IMR-90 (cell line): Measurements from ENCODE around the gene DNAJC12. TPM values are rescaled to one million over a fixed set of nuclear protein-coding genes. Genes with fewer than 3 reads are reported as not detected.

Experiments
- ATAC-seq: fragments of 200-7000 bp; cut with Tn5 transposase; 2 replicates; pipeline ENCODE4 v1.9.1; 2020; ENCODE audit warnings: low read depth, mild to moderate bottlenecking, moderate library complexity
- BruUV-seq: library from RNA; stranded (reverse); fragments of 400-500 nt; replicated peaks from 2 replicates; lab custom pipeline; 2021; lab: Mats Ljungman, UMichigan
- CTCF ChIA-PET: fragments of 300-600 bp; formaldehyde crosslinking; extraction: SDS; loops from one replicate; lab custom pipeline; 2021; ENCODE audit warnings: antibody characterized with exemption; lab: Yijun Ruan, JAX
- POLR2A ChIA-PET: fragments of 300-600 bp; sonication (Branson Sonifier 250); formaldehyde crosslinking; loops from one replicate; lab custom pipeline; 2022; ENCODE audit warnings: antibody characterized with exemption; ENCODE audit not compliant: unreplicated experiment; lab: Charles Lee
- DNase-seq: peaks from one replicate; pipeline ENCODE4 v3.0.0; 2013
- H2AFZ ChIP-seq: replicated peaks from 2 replicates; pipeline ENCODE3; 2013; ENCODE audit warnings: low read length, mild to moderate bottlenecking; ENCODE audit not compliant: poor library complexity
- H2AK5ac ChIP-seq: 2 replicates; pipeline ENCODE4 v1.6.1; 2013; ENCODE audit warnings: low read depth, low read length, inconsistent platforms
- H2AK9ac ChIP-seq: replicated peaks from 2 replicates; pipeline ENCODE3; 2013; ENCODE audit warnings: mild to moderate bottlenecking, low read depth, low read length, moderate library complexity; ENCODE audit not compliant: poor library complexity
- H2BK120ac ChIP-seq: 2 replicates; pipeline ENCODE4 v1.6.1; 2013; ENCODE audit warnings: low read depth, low read length, inconsistent platforms
- H2BK15ac ChIP-seq: 3 replicates; pipeline ENCODE4 v1.6.1; 2013; ENCODE audit warnings: low read depth, low read length, inconsistent platforms
- H2BK20ac ChIP-seq: 2 replicates; pipeline ENCODE4 v1.6.1; 2013; ENCODE audit warnings: low read depth, mild to moderate bottlenecking, inconsistent platforms, low read length, moderate library complexity
- H2BK5ac ChIP-seq: 2 replicates; pipeline ENCODE4 v1.6.1; 2013; ENCODE audit warnings: mild to moderate bottlenecking, low read depth, low read length, inconsistent platforms; ENCODE audit not compliant: poor library complexity, severe bottlenecking
- H3K14ac ChIP-seq: replicated peaks from 2 replicates; pipeline ENCODE4 v1.6.1; 2013; ENCODE audit warnings: low read depth, low read length, inconsistent platforms
- H3K18ac ChIP-seq: 2 replicates; pipeline ENCODE4 v1.6.1; 2013; ENCODE audit warnings: low read depth, low read length, control low read depth
- H3K23ac ChIP-seq: 2 replicates; pipeline ENCODE4 v1.6.1; 2013; ENCODE audit warnings: low read depth, low read length, inconsistent platforms
- H3K27ac ChIP-seq: 2 replicates; pipeline ENCODE4 v1.5.1; 2013; ENCODE audit warnings: mild to moderate bottlenecking, control low read depth, low read length; ENCODE audit not compliant: insufficient read depth
- H3K27me3 ChIP-seq: 2 replicates; pipeline ENCODE4 v1.6.1; 2013; ENCODE audit warnings: low read length; ENCODE audit not compliant: control insufficient read depth, insufficient read depth
- H3K36me3 ChIP-seq: 2 replicates; pipeline ENCODE4 v1.6.1; 2013; ENCODE audit warnings: low read length, mixed read lengths; ENCODE audit not compliant: control insufficient read depth, insufficient read depth
- H3K4ac ChIP-seq: 2 replicates; pipeline ENCODE4 v1.6.1; 2013; ENCODE audit warnings: low read depth, low read length, inconsistent platforms
- H3K4me1 ChIP-seq: 2 replicates; pipeline ENCODE4 v1.6.1; 2013; ENCODE audit warnings: low read length, mixed read lengths; ENCODE audit not compliant: control insufficient read depth, insufficient read depth
- H3K4me2 ChIP-seq: 2 replicates; pipeline ENCODE4 v1.6.1; 2013; ENCODE audit warnings: low read depth, mild to moderate bottlenecking, control low read depth, low read length, moderate library complexity
- H3K4me3 ChIP-seq: 2 replicates; pipeline ENCODE4 v1.5.1; 2013; ENCODE audit warnings: low read depth, mild to moderate bottlenecking, control low read depth, low read length, moderate library complexity; ENCODE audit not compliant: insufficient read depth
- H3K56ac ChIP-seq: 2 replicates; pipeline ENCODE4 v1.6.1; 2013; ENCODE audit warnings: low read length, inconsistent platforms; ENCODE audit not compliant: insufficient read depth; ENCODE audit errors: extremely low read depth
- H3K79me1 ChIP-seq, 2 experiments: 2 replicates each; pipeline ENCODE4 v1.6.1; 2013; ENCODE audit warnings: low read length in 2 of 2, inconsistent platforms in 1 of 2, low read depth in 1 of 2
- H3K9ac ChIP-seq: 2 replicates; pipeline ENCODE4 v1.6.1; 2013; ENCODE audit warnings: low read depth, low read length, control low read depth
- H3K9me1 ChIP-seq: 2 replicates; pipeline ENCODE4 v1.6.1; 2013; ENCODE audit warnings: low read length, inconsistent platforms; ENCODE audit not compliant: insufficient read depth
- H3K9me3 ChIP-seq: 2 replicates; pipeline ENCODE4 v1.6.1; 2013; ENCODE audit warnings: low read length; ENCODE audit not compliant: control insufficient read depth, insufficient read depth
- H4K20me1 ChIP-seq: 2 replicates; pipeline ENCODE4 v1.6.1; 2013; ENCODE audit warnings: low read length, inconsistent platforms; ENCODE audit not compliant: insufficient read depth
- H4K5ac ChIP-seq: 2 replicates; pipeline ENCODE4 v1.6.1; 2013; ENCODE audit warnings: mild to moderate bottlenecking, low read depth, low read length, control low read depth
- H4K8ac ChIP-seq, 2 experiments: 2 replicates each; pipeline ENCODE4 v1.6.1; 2013; ENCODE audit warnings: low read depth in 2 of 2, low read length in 2 of 2, control low read depth in 1 of 2, inconsistent platforms in 1 of 2
- H4K91ac ChIP-seq: 2 replicates; pipeline ENCODE4 v1.6.1; 2013; ENCODE audit warnings: low read depth, low read length, inconsistent platforms; ENCODE audit not compliant: insufficient read depth
- BHLHE40 ChIP-seq: fragments of 150-350 bp; IDR thresholded peaks from 2 replicates; pipeline ENCODE4 v1.6.1; 2016; ENCODE audit warnings: mild to moderate bottlenecking, low read depth, low read length
- CEBPB ChIP-seq: IDR thresholded peaks from 2 replicates; pipeline ENCODE4 v1.6.1; 2012; ENCODE audit warnings: low read depth, low read length, improper control_type of control experiment
- CHD1 ChIP-seq: IDR thresholded peaks from 2 replicates; pipeline ENCODE4 v1.6.1; 2012; ENCODE audit warnings: low read depth, low read length, improper control_type of control experiment
- CTCF ChIP-seq: conservative IDR thresholded peaks from 2 replicates; pipeline ENCODE4 v1.5.1; 2012; ENCODE audit warnings: mild to moderate bottlenecking, low read depth, low read length, improper control_type of control experiment
- ELK1 ChIP-seq: fragments of 150-350 bp; IDR thresholded peaks from 2 replicates; pipeline ENCODE4 v1.6.1; 2016; ENCODE audit warnings: low read depth, mild to moderate bottlenecking, low read length, moderate library complexity, borderline replicate concordance
- FOS ChIP-seq: fragments of 150-350 bp; IDR thresholded peaks from 2 replicates; pipeline ENCODE4 v1.6.1; 2016; ENCODE audit warnings: low read depth, low read length
- MAFK ChIP-seq: IDR thresholded peaks from 2 replicates; pipeline ENCODE4 v1.6.1; 2012; ENCODE audit warnings: low read depth, low read length, improper control_type of control experiment
- MAZ ChIP-seq: IDR thresholded peaks from 2 replicates; pipeline ENCODE4 v1.6.1; 2012; ENCODE audit warnings: low read depth, mild to moderate bottlenecking, low read length, improper control_type of control experiment, moderate library complexity, borderline replicate concordance
- MXI1 ChIP-seq: IDR thresholded peaks from 2 replicates; pipeline ENCODE4 v1.6.1; 2012; ENCODE audit warnings: low read depth, mild to moderate bottlenecking, low read length, moderate library complexity, borderline replicate concordance
- NFE2L2 ChIP-seq: fragments of 150-350 bp; IDR thresholded peaks from 2 replicates; pipeline ENCODE4 v1.6.1; 2016; ENCODE audit warnings: low read depth, mild to moderate bottlenecking, low read length
- POLR2A ChIP-seq: IDR thresholded peaks from 2 replicates; pipeline ENCODE4 v1.6.1; 2012; ENCODE audit warnings: mild to moderate bottlenecking, low read depth, low read length
- RAD21 ChIP-seq: IDR thresholded peaks from 2 replicates; pipeline ENCODE4 v1.6.1; 2012; ENCODE audit warnings: low read length, improper control_type of control experiment
- RCOR1 ChIP-seq: IDR thresholded peaks from 2 replicates; pipeline ENCODE4 v1.6.1; 2012; ENCODE audit warnings: mild to moderate bottlenecking, low read length, improper control_type of control experiment; ENCODE audit not compliant: insufficient replicate concordance
- RFX5 ChIP-seq: IDR thresholded peaks from 2 replicates; pipeline ENCODE4 v1.8.0; 2012; ENCODE audit warnings: low read depth, mild to moderate bottlenecking, low read length, moderate library complexity
- SMC3 ChIP-seq: fragments of 150-350 bp; IDR thresholded peaks from 2 replicates; pipeline ENCODE4 v1.6.1; 2016; ENCODE audit warnings: low read depth, mild to moderate bottlenecking, antibody characterized with exemption, low read length, moderate library complexity
- USF2 ChIP-seq: fragments of 150-350 bp; IDR thresholded peaks from 2 replicates; pipeline ENCODE4 v1.6.1; 2017; ENCODE audit warnings: mild to moderate bottlenecking, antibody characterized with exemption, low read length, low read depth
- WGBS, 2 experiments: methylation state at CpG; one replicate each; pipeline versions ENCODE4 v1.1.5 to v1.1.7; 2013; ENCODE audit warnings: missing lambda C conversion rate in 2 of 2; ENCODE audit not compliant: insufficient read length in 1 of 2; ENCODE audit errors: extremely low coverage in 2 of 2; 5-methylcytosine and 5-hydroxymethylcytosine counted together
- dilution Hi-C: fragments of 300-500 bp; cut with HindIII; formaldehyde crosslinking; loops from one replicate; pipeline ENCODE4 v1.14.3; 2018; ENCODE audit warnings: low sequenced_read_pairs; ENCODE audit not compliant: unreplicated experiment
- in situ Hi-C: fragments of 300-500 bp; cut with MboI; formaldehyde crosslinking; loops from 3 replicates; pipeline ENCODE4 v1.14.3; 2019; ENCODE audit warnings: low sequenced_read_pairs, inconsistent platforms, mixed read lengths
- intact Hi-C: fragments of 100-400 bp; cut with micrococcal nuclease; formaldehyde crosslinking; loops from 2 replicates; pipeline ENCODE4 v1.10.0; 2022
- polyA plus RNA-seq, 3 experiments: library from polyadenylated mRNA; depleted of rRNA; stranded (reverse); fragments of >200 nt; gene quantifications; 2 replicates each; pipeline ENCODE4 v1.2.3, GENCODE V29; 2012; ENCODE audit warnings: low replicate concordance in 1 of 3
- total RNA-seq: library from RNA; depleted of rRNA; stranded (reverse); fragments of >200 nt; gene quantifications from 2 replicates; pipeline ENCODE4 v1.2.3, GENCODE V29; 2012

DNAJC12 gene
- total and polyA plus RNA-seq, 2 of the 4 experiments (the other 2 are of a cell fraction) = 2.3 to 2.9 TPM

- H3K79me1 ChIP-seq = no peaks in the 10 kb centered on the region
- no peak overlapping the region for H2AK9ac ChIP-seq
- 0 out of 2 replicates have a peak, but pooled peaks cover 2% of the 10 kb centered on the region for H3K4me1 ChIP-seq
- H2AK5ac ChIP-seq = no peak overlapping the region
- no peak overlapping the region for H3K27ac ChIP-seq
- H2BK120ac ChIP-seq = no peak overlapping the region
- H3K9me1 ChIP-seq = no peaks in the 10 kb centered on the region
- no peak overlapping the region for H3K23ac ChIP-seq
- H2BK15ac ChIP-seq = no peak overlapping the region
- H3K9ac ChIP-seq = no peak overlapping the region
- H3K4me3 ChIP-seq = no peak overlapping the region
- H4K20me1 ChIP-seq = no peaks in the 10 kb centered on the region
- H2AFZ ChIP-seq = no peak overlapping the region
- no peak overlapping the region for H3K4ac ChIP-seq
- H2BK5ac ChIP-seq = no peak overlapping the region
- no peak overlapping the region for H4K8ac ChIP-seq
- peaks cover 2% of the 10 kb centered on the region for H3K27me3 ChIP-seq
- H3K4me2 ChIP-seq = no peak overlapping the region
- ChIA-PET CTCF (interaction anchor here (1.3 kb wide), 1 partner anchor 8 kb away, joined by 4 read pairs; no protein-coding TSS in a partner anchor), POLR2A (no interaction called here)
- no peak overlapping the region for H4K5ac ChIP-seq
- H3K9me3 ChIP-seq = no peaks in the 10 kb centered on the region
- intact Hi-C loops = no loop called here
- no peak overlapping the region for H4K91ac ChIP-seq
- H3K36me3 ChIP-seq = no peaks in the 10 kb centered on the region
- TF ChIP-seq MXI1 (no peak), BHLHE40 (no peak), RCOR1 (no peak), SMC3 (no peak), ELK1 (no peak), MAFK (no peak), POLR2A (no peak), CEBPB (no peak), CTCF (no peak), CHD1 (no peak), NFE2L2 (no peak), MAZ (no peak), USF2 (no peak), FOS (no peak), RFX5 (no peak), RAD21 (no peak)
- dilution Hi-C loops = no loop called here
- DNase-seq = no peak
- no peak overlapping the region for H3K56ac ChIP-seq
- in situ Hi-C loops = no loop called here
- no CpG with 5 or more reads among the region's 3 CpGs for WGBS, 2 experiments
- no peak overlapping the region for H2BK20ac ChIP-seq
- no TSS peak for BruUV-seq
- no peak overlapping the region for H3K14ac ChIP-seq
- ATAC-seq = no peak
- H3K18ac ChIP-seq = no peak overlapping the region
Measured at GRCh38 chr10:67771200-67771599, 66.8 kb downstream of the DNAJC12 start.
